T-helper 2 cell (primary cell): Measurements from ENCODE around the gene ACSM6.
"Not testable (repeated sequence)": the region's sequence is repeated elsewhere in the genome, so short reads cannot be mapped to it uniquely, and the experiment has no call there.

Experiments
- DNase-seq, 5 experiments: peaks; one replicate each; pipeline versions ENCODE4 v3.0.0 to v3.0.0-alpha.2; 2012 to 2022
- total RNA-seq, 2 donors: gene quantifications; one replicate each; lab custom pipeline; 2026; lab: John Stamatoyannopoulos, UW

Gene ACSM6
- total RNA-seq: 0 reads per million in 2 donors

GRCh38 chr10:95193944-95194343, at the start of gene ACSM6:
Gene ACSM6, plus strand, starts transcription at chr10:95194238. Its CDS starts 248 bp downstream, at chr10:95194486.
- DNase-seq: no peak

GRCh38 chr10:95168694-95169093, 25.3 kb upstream of the ACSM6 start:
- no peak for DNase-seq

- no peak for DNase-seq
These were observed 24.5 kb upstream of the ACSM6 start for GRCh38 chr10:95169522-95169921.

DNA sequence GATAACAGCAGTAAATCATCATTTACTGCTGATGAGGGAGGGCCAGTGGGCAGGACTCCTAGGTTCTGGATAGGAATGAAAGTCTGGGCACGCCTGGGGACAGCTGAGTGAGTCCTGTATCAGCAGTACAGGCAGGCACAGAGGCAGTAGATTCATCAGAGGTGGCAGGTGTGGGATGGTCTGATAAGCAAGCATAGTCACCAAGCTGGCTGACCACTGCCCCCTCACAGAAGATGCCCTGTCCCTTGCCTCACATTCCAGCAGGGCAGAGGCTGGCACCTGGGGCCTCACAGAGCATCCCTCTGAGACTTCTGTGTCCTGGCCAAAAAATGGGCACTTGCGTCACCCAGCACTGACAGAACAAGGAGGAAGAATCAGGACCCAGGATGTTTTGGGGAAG, 23.2 kb upstream of the ACSM6 start:
- no peak for DNase-seq

DNA sequence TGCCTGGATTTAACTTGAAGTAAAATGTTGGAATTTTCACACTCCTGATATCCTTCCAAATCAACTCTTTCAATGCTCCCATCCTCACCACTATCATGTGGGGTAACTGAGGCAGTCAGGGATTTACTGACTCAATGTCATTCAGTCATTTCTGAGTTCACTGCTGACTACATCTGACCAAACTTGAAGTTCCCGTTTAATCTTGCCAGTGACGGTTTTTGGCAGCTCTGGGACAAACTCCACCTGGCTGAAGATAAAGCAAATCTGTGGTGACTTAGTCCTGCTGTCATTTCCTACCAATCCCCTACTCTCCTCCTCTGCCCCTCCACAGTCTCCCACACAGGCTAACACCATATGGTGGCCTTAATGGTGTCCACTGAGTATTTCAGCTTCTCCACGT, 22.7 kb upstream of the ACSM6 start:
- DNase-seq: no peak

DNA sequence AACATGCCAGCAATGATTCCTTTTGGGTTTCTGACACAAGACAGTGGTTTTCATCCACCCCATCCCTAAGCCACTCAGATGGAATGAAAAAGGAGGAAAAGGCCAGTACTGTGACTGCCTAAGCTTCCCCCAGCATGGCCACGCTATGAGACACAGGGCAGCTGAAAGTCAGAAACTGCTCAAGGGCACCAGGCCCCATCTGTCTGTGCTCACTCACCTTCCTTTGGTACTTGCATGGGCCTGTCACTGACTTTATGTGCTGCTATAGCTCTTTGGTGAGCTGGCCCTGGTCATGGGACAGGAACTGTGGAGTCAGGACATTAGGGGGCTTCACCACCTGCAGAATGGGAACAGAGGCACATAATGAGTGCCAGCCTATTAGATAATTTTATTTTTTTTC, 21.2 kb upstream of the ACSM6 start:
- DNase-seq: no peak

DNA sequence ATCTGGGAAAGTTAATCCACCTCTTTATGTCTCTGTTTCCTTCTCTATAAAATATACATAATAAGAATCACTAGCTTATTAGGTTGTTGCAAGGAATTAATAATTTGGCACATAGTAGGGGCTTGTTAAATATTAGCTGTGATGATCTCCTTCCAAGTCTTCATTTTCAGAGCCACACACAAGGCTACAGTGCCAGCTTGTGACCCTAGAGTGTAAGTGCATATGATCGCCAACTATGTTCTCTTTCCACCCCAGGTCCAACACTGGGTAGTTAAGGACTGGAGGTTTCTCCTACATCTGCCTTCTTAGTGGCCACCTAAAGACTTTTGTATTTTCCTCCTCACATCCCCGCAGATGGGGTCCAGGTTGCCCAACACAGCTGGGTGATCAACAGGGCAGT, 17.9 kb upstream of the ACSM6 start:
- no peak for DNase-seq

GRCh38 chr10:95177429-95177828, 16.6 kb upstream of the ACSM6 start:
- no peak for DNase-seq

DNA sequence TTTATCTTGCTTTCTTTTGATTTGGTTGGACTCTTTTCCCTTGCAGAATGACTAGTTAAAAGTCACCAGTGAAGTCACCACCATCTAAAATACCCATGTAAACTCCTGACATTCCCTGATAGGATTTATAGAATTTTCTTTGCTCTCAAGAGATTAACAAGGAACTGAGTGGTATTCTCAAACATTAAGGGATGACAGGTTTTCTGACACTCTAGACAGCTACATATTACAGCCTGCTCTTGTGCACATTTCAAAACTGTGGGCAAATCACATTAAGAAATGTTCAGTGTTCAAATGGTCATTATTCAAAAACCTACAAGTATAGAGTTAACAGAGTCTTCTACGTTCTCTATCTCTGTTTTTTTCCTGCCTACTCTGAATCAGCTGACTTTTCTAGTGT, 15.8 kb upstream of the ACSM6 start:
- DNase-seq: no peak

DNA sequence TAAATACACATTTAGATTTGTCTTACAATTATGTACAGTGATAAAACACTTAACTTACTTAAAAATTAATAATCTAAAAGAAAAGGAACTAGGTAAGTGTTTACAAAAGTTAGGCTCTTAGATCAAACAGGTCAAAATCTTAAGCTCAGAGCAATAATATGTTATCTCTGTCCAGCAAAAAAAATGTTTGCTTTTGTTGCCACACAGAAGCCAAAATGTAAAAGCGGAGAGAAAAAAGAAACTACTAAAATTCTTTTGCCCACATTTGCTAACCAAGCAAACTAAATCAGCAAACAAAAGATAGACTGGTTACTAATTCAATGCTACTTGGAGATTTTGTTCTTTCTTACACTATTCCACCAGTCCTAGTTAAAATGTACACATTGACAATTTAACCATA, 15.2 kb upstream of the ACSM6 start:
- no peak for DNase-seq

DNA sequence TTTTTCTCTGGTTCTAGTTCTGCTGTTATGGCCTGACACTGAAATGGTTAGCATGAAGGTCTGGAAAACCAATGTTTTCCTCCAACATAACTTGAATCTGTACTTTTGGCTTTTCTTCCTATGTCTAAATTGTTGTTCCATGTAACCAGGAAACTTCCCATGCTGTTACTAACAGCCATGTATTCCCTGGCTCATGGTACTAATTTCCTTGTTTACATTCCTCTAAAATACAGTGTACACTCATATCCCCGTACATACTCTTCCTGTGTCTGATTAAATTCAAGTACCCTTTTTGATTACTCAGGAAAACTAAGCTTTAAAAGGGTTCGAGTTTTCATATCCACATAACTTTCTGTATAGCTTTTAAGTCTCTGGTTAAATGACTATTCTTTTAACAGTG, 12.3 kb upstream of the ACSM6 start:
- DNase-seq: no peak

GRCh38 chr10:95183271-95184230, 10.5 kb upstream of the ACSM6 start:
- DNase-seq: peak; percentile 5 to 66 (median 23)

DNA sequence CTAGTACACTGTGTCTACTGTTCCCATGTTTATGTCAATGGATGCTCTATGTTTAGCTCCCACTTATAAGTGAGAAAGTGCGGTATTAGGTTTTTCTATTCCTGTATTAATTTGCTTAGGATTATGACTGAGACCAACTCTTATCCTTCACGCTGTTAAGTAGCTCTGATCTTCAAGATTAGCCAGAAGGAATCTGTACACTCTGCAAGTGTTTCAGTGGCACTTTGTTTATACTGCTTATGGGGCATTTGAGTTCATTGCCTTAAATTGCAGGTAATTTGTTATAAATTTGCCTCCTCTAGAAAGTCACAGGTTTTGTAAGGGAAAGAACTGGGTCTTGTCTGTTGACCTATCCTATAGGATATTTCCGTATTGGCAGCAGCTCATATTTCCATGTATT, 6.4 kb upstream of the ACSM6 start:
- no peak for DNase-seq

GRCh38 chr10:95188593-95188992, 5.4 kb upstream of the ACSM6 start:
- DNase-seq: no peak

- no peak for DNase-seq
These were observed 2.0 kb downstream of the ACSM6 start for GRCh38 chr10:95196046-95196445.

DNA sequence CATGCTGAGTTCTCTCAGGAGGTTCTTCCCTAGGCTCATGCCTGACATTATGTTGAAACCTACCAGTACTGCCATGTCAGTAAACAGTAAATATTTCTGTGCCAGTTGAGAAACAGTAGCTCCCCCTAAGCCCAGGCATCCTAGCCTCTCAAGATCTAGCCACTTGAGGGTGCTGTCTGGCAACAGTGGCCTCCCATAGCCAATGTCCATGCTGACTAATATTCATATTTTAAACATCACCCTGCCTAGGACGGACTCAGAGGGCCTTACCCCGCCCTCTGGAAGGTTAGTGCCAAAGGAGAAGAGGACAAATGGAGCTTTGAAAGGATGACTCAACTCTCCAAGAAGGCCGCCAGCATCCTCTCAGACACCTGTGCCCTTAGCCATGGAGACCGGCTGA, 7.7 kb downstream of the ACSM6 start:
- no peak for DNase-seq

GRCh38 chr10:95202865-95203264, 8.8 kb downstream of the ACSM6 start:
- not testable (repeated sequence) for DNase-seq

- no peak for DNase-seq
These were observed 14.8 kb downstream of the ACSM6 start for GRCh38 chr10:95208702-95209391.

- no peak for DNase-seq
These were observed 15.6 kb downstream of the ACSM6 start for GRCh38 chr10:95209509-95210127.

DNA sequence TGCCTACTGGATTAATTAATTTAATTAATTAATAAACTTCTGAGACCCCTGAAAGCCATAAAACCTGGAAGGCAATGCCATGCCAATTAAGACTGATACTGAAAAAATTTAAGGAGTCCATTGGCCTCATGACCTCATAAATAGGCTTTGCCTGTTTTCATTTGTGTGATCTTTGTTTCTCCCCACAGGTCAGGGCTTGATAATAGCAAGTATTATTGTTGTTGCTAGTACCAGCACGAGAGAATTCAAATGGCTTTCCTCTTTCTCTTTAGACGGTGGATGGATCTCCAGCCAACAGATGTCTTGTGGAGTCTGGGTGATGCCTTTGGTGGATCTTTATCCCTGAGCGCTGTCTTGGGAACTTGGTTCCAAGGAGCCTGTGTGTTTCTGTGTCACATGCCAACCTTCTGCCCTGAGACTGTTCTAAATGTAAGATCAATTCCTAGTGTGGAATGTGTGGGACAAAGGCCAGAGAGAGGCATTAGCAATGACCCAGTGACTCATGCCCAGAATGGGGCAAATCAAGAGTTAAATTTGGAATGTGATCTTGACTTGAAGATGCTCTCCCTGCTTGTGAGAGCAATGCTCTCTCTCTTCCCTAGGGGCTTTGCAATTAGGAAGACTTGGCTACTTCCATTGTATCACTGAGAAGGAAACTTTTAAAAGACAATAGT, 17.7 kb downstream of the ACSM6 start:
- DNase-seq: no peak

- DNase-seq: no peak
These were observed 20.3 kb downstream of the ACSM6 start for GRCh38 chr10:95214369-95214768.

- no peak for DNase-seq
These were observed 20.8 kb downstream of the ACSM6 start for GRCh38 chr10:95214793-95215192.

- no peak for DNase-seq
These were observed 23.4 kb downstream of the ACSM6 start for GRCh38 chr10:95217476-95217875.
